HepG2 (cell line): ENCODE data around the gene EPB41. TPM values are rescaled to one million over a fixed set of nuclear protein-coding genes. Genes with fewer than 3 reads are reported as not detected.

Source experiments
- BRCA1 ChIP-seq: sonication (generic); formaldehyde crosslinking; IDR thresholded peaks from 2 replicates; pipeline ENCODE4 v1.4.0; 2020; ENCODE audit warnings: missing genetic modification reagents
- DPF2 ChIP-seq: sonication (generic); formaldehyde crosslinking; IDR thresholded peaks from 2 replicates; pipeline ENCODE4 v1.4.0; 2020; ENCODE audit warnings: mild to moderate bottlenecking, low read depth, missing genetic modification reagents, borderline replicate concordance
- FOSL2 ChIP-seq: sonication (generic); formaldehyde crosslinking; IDR thresholded peaks from 2 replicates; pipeline ENCODE4 v1.4.0; 2020; ENCODE audit warnings: missing genetic modification reagents
- FOXK1 ChIP-seq: sonication (generic); formaldehyde crosslinking; IDR thresholded peaks from 2 replicates; pipeline ENCODE4 v1.4.0; 2020; ENCODE audit warnings: low read depth, missing genetic modification reagents, borderline replicate concordance
- KDM3A ChIP-seq: IDR thresholded peaks from 2 replicates; pipeline ENCODE4 v1.6.1; 2018; ENCODE audit warnings: low read depth, missing compliant biosample characterization
- MIXL1 ChIP-seq: IDR thresholded peaks from 2 replicates; pipeline ENCODE4 v1.6.1; 2016
- PRPF4 ChIP-seq: fragments of 200-400 bp; formaldehyde crosslinking; IDR thresholded peaks from 2 replicates; pipeline ENCODE4 v1.6.1; 2016; ENCODE audit warnings: low read length, low read depth; ENCODE audit not compliant: poor library complexity, severe bottlenecking
- SCMH1 ChIP-seq: sonication (generic); formaldehyde crosslinking; IDR thresholded peaks from 2 replicates; pipeline ENCODE4 v1.9.0; 2021; ENCODE audit warnings: missing genetic modification reagents, mild to moderate bottlenecking, borderline replicate concordance
- TERF1 ChIP-seq: sonication (generic); formaldehyde crosslinking; IDR thresholded peaks from 2 replicates; pipeline ENCODE4 v1.8.0; 2022; ENCODE audit warnings: mild to moderate bottlenecking, missing genetic modification reagents, moderate library complexity
- UBTF ChIP-seq: sonication (generic); formaldehyde crosslinking; IDR thresholded peaks from 2 replicates; pipeline ENCODE4 v1.4.0; 2020; ENCODE audit warnings: mild to moderate bottlenecking, missing genetic modification reagents
- ZBTB43 ChIP-seq: sonication (generic); formaldehyde crosslinking; conservative IDR thresholded peaks from 2 replicates; pipeline ENCODE4 v1.4.0; 2020; ENCODE audit warnings: missing genetic modification reagents
- ZNF230 ChIP-seq: sonication (generic); formaldehyde crosslinking; IDR thresholded peaks from 2 replicates; pipeline ENCODE4 v1.4.0; 2020; ENCODE audit warnings: mild to moderate bottlenecking, missing genetic modification reagents
- ZNF282 ChIP-seq: fragments of 450-650 bp; IDR thresholded peaks from 2 replicates; pipeline ENCODE4 v1.6.1; 2018; ENCODE audit not compliant: partially characterized antibody
- ZNF329 ChIP-seq: sonication (generic); formaldehyde crosslinking; IDR thresholded peaks from 2 replicates; pipeline ENCODE4 v1.9.0; 2021; ENCODE audit warnings: low read depth, mild to moderate bottlenecking, missing genetic modification reagents
- ZNF431 ChIP-seq: sonication (generic); formaldehyde crosslinking; IDR thresholded peaks from 2 replicates; pipeline ENCODE4 v1.9.0; 2022; ENCODE audit warnings: missing genetic modification reagents, low read depth, mild to moderate bottlenecking, borderline replicate concordance
- ZNF768 ChIP-seq: sonication (generic); formaldehyde crosslinking; IDR thresholded peaks from 2 replicates; pipeline ENCODE4 v1.4.0; 2020; ENCODE audit warnings: missing genetic modification reagents
- ZSCAN20 ChIP-seq: sonication (generic); formaldehyde crosslinking; IDR thresholded peaks from 2 replicates; pipeline ENCODE4 v1.4.0; 2020; ENCODE audit warnings: missing genetic modification reagents, mild to moderate bottlenecking, borderline replicate concordance
- polyA plus RNA-seq, 8 experiments: library from polyadenylated mRNA; depleted of rRNA in 3 of 8; stranded (reverse) in 7 of 8; unstranded in 1 of 8; fragments of >200 nt; fragmentation: Illumina TruSeq in 4 of 8; extraction: Trizol in 4 of 8; gene quantifications; 2 replicates each; pipeline versions ENCODE4 v1.2.1 to v1.2.3, GENCODE V29; 2011 to 2016; ENCODE audit warnings: low read depth in 4 of 8, missing spikeins in 1 of 8, mixed read lengths in 1 of 8; ENCODE audit not compliant: insufficient read depth in 1 of 8
- total RNA-seq, 5 experiments: library from RNA; depleted of rRNA; stranded (reverse); fragments of >200 nt; fragmentation: Illumina TruSeq; extraction: Trizol; gene quantifications; 2 replicates each; pipeline ENCODE4 v1.2.3, GENCODE V29; 2016; ENCODE audit warnings: low read depth in 1 of 5
- TF ChIP-seq, protein P1 (sequence below): IDR thresholded peaks from 2 replicates; pipeline ENCODE4 v1.6.1; 2016; ENCODE audit warnings: control low read depth
- TF ChIP-seq, protein P2 (sequence below): sonication (generic); formaldehyde crosslinking; IDR thresholded peaks from 2 replicates; pipeline ENCODE4 v1.5.0; 2020; ENCODE audit warnings: missing genetic modification reagents
- TF ChIP-seq, protein P3 (sequence below): IDR thresholded peaks from 2 replicates; pipeline ENCODE4 v1.6.1; 2016; ENCODE audit warnings: missing genetic modification reagents, missing compliant biosample characterization
- TF ChIP-seq, protein P4 (sequence below): sonication (generic); formaldehyde crosslinking; IDR thresholded peaks from 2 replicates; pipeline ENCODE4 v1.5.0; 2020; ENCODE audit warnings: missing genetic modification reagents, mild to moderate bottlenecking, borderline replicate concordance

The EPB41 gene
- total and polyA plus RNA-seq, 2 of the 13 experiments (the other 11 are each of a cell fraction or from before 2014, with no cell fraction given) = 34.5 to 46.7 TPM

GRCh38 chr1:28882009-28882628 is 32.2 kb upstream of the EPB41 start (continued):
- TF ChIP-seq PRPF4 = no peak
- TF ChIP-seq, protein P1, sequence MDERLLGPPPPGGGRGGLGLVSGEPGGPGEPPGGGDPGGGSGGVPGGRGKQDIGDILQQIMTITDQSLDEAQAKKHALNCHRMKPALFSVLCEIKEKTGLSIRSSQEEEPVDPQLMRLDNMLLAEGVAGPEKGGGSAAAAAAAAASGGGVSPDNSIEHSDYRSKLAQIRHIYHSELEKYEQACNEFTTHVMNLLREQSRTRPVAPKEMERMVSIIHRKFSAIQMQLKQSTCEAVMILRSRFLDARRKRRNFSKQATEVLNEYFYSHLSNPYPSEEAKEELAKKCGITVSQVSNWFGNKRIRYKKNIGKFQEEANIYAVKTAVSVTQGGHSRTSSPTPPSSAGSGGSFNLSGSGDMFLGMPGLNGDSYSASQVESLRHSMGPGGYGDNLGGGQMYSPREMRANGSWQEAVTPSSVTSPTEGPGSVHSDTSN (CRISPR knock-in tag) = no peak
- TF ChIP-seq BRCA1 (CRISPR knock-in tag) = no peak
- TF ChIP-seq DPF2 (CRISPR knock-in tag) = no peak
- TF ChIP-seq ZNF768 (CRISPR knock-in tag) = no peak
- TF ChIP-seq, protein P2, sequence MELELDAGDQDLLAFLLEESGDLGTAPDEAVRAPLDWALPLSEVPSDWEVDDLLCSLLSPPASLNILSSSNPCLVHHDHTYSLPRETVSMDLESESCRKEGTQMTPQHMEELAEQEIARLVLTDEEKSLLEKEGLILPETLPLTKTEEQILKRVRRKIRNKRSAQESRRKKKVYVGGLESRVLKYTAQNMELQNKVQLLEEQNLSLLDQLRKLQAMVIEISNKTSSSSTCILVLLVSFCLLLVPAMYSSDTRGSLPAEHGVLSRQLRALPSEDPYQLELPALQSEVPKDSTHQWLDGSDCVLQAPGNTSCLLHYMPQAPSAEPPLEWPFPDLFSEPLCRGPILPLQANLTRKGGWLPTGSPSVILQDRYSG (CRISPR knock-in tag) = no peak
- TF ChIP-seq ZNF282 = no peak
- TF ChIP-seq, protein P3, sequence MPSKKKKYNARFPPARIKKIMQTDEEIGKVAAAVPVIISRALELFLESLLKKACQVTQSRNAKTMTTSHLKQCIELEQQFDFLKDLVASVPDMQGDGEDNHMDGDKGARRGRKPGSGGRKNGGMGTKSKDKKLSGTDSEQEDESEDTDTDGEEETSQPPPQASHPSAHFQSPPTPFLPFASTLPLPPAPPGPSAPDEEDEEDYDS (CRISPR knock-in tag) = 0 out of 2 replicates have a peak, but pooled peaks have one; percentile 18
- TF ChIP-seq TERF1 = no peak
- no peak for TF ChIP-seq SCMH1 (CRISPR knock-in tag)
- TF ChIP-seq MIXL1 = no peak
- no peak for TF ChIP-seq UBTF (CRISPR knock-in tag)
- peak; percentile 54 for TF ChIP-seq FOSL2 (CRISPR knock-in tag)
- no peak for TF ChIP-seq ZNF431 (CRISPR knock-in tag)
- TF ChIP-seq FOXK1 (CRISPR knock-in tag) = no peak
- TF ChIP-seq ZSCAN20 (CRISPR knock-in tag) = no peak
- no peak for TF ChIP-seq ZNF329
- no peak for TF ChIP-seq KDM3A (CRISPR knock-in tag)
- TF ChIP-seq ZNF230 (CRISPR knock-in tag) = 0 out of 2 replicates have a peak, but pooled peaks have one; percentile 15
- TF ChIP-seq, protein P4, sequence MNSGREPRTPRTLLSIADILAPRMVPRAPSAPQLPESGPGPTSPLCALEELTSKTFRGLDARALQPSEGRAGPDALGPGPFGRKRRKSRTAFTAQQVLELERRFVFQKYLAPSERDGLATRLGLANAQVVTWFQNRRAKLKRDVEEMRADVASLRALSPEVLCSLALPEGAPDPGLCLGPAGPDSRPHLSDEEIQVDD = no peak
- TF ChIP-seq ZBTB43 (CRISPR knock-in tag) = no peak
